ENCODE data around the gene PIAS1. TPM values are rescaled to one million over a fixed set of nuclear protein-coding genes. Genes with fewer than 3 reads are reported as not detected.

The PIAS1 gene
- polyA plus RNA-seq, 1 donor = 30.0 TPM

- DNase-seq = no peak
Measured at GRCh38 chr15:68241088-68241935, 187.2 kb downstream of the PIAS1 start.

Other genes starting within 250 kb of the PIAS1 start
- 0.67 TPM for gene SKOR1, start 228.8 kb upstream of the PIAS1 start, polyA plus RNA-seq (ENCODE audit: insufficient read length)
- gene RNU6-1, start 214.3 kb upstream of the PIAS1 start, polyA plus RNA-seq (ENCODE audit: insufficient read length) = not detected
- 7.7 TPM for gene CALML4, start 151.0 kb downstream of the PIAS1 start, polyA plus RNA-seq (ENCODE audit: insufficient read length)
- gene CLN6, start 175.4 kb downstream of the PIAS1 start, polyA plus RNA-seq (ENCODE audit: insufficient read length) = 19.2 TPM
- gene FEM1B, start 223.4 kb downstream of the PIAS1 start, polyA plus RNA-seq (ENCODE audit: insufficient read length) = 32.4 TPM

Data from hindlimb muscle (tissue), 1 donor.